GM21737 (cell line): ENCODE measurements around the gene OSTN.
"Not testable (repeated sequence)": the region's sequence is repeated elsewhere in the genome, so short reads cannot be mapped to it uniquely, and the experiment has no call there.

Experiments
- ATAC-seq: cut with Tn5 transposase; IDR thresholded peaks from one replicate; pipeline ENCODE4 v1.9.1; 2021; ENCODE audit warnings: mild to moderate bottlenecking, moderate library complexity; ENCODE audit not compliant: unreplicated experiment

The OSTN gene, protein sequence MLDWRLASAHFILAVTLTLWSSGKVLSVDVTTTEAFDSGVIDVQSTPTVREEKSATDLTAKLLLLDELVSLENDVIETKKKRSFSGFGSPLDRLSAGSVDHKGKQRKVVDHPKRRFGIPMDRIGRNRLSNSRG

DNA sequence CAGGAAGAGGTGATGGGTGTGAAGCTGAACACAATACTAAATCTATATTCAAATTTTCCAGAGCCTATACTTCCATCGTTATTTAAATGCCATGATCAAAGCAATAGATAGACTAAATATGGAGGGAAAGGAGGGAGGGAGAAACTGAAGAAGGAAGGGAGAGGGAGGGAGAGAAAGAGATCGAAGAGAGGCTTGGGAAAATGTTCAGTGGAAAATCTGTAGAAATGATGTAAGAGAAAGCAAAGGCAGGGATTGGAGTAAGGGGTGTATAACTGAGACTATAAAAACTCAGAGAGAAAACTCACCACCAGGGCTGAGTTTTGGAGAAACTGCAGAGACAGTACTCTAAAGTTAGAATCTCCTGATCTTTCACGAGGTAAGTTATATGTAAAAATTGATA is at the start of gene OSTN:
Gene OSTN (plus strand): TSS at position 310 of the 400 bp plus-strand sequence. CDS start 13,292 bp downstream, outside the sequence.
- no peak for ATAC-seq

DNA sequence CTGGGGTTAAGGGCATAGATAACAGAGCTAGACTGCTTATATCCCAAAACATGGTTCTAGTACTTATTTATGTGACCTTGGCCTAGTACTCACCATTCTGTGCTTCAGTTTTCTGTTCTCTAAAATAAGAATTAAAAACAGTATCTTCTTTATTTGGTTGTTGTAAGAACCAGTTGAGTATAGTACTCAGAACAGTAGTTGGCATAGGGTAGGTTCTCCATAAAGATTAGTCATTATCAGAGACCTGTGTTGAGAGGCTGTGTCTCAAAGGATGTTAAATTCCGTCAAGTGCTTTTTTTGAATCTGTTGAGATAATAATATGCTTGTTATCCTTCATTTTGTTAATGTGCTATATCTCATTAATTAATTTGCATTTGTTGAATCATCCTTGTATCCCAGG is 47.4 kb upstream of the OSTN start:
- no peak for ATAC-seq

GRCh38 chr3:191154827-191155226 is 44.2 kb upstream of the OSTN start:
- ATAC-seq: no peak

DNA sequence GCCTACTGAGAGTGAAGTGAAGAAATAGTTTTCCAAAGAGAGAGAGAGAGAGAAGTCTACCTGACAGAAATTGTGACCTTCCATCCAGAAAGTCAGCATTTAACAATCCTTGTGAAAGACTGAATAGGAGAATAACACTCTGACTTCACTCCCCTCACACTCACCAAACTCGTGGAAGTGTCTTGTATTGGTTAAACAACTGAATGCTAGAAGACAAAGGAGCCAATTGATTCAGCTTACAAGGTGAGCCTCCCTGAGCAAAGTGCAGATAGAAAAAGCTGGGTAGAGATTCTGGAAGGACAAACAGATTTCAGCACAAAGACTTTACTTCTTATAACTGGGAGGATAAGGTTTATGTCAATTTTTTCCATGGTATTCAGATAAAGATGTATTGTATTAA is 40.8 kb upstream of the OSTN start:
- no peak for ATAC-seq

- ATAC-seq: no peak
Observed at GRCh38 chr3:191158815-191159214, 40.2 kb upstream of the OSTN start.

- no peak for ATAC-seq
Observed at GRCh38 chr3:191165802-191166201, 33.2 kb upstream of the OSTN start.

- no peak for ATAC-seq
Observed at GRCh38 chr3:191166368-191166767, 32.7 kb upstream of the OSTN start.

- no peak for ATAC-seq
Observed at GRCh38 chr3:191169566-191169965, 29.5 kb upstream of the OSTN start.

DNA sequence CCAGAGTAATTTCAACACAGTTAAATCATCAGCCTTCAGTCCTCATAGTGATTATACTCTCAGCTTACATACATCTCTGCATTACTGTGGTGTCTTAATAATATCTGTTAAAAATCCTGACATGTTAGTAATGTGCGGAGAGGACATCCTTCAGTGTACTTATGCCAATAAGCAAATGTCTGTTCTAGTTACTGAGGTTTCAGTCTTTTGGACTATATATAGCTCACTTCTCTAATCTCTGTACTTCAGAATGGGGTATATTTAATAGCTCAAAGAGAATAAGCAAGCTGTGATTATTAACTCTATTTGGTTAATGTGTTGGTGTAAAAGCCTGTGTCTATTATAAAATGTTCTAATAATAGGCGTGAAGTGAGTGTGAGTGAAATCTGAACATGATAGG is 28.9 kb upstream of the OSTN start:
- no peak for ATAC-seq

- no peak for ATAC-seq
Observed at GRCh38 chr3:191175102-191175501, 23.9 kb upstream of the OSTN start.

- ATAC-seq: no peak
Observed at GRCh38 chr3:191176038-191176785, 22.8 kb upstream of the OSTN start.

DNA sequence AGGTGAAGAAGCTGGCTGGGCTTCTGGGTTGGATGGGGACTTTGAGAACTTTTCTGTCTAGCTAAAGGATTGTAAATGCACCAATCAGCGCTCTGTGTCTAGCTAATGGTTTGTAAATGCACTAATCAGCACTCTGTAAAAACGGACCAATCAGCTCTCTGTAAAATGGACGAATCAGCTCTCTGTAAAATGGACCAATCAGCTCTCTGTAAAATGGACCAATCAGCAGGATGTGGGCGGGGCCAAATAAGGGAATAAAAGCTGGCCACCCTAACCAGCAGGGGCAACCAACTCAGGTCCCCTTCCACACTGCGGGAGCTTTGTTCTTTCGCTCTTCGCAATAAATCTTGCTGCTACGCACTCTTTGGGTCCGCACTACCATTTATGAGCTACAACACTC is 13.7 kb upstream of the OSTN start:
- not testable (repeated sequence) for ATAC-seq

- ATAC-seq: not testable (repeated sequence)
Observed at GRCh38 chr3:191188246-191188645, 10.8 kb upstream of the OSTN start.

DNA sequence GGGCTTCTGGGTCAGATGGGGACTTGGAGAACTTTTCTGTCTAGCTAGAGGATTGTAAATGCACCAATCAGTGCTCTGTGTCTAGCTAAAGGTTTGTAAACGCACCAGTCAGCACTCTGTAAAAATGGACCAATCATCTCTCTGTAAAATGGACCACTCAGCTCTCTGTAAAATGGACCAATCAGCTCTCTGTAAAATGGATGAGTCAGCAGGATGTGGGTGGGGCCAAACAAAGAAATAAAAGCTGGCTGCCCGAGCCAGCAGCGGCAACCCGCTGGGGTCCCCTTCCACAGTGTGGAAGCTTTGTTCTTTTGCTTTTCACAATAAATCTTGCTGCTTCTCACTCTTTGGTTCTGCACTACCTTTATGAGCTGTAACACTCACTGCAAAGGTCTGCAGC is 6.8 kb upstream of the OSTN start:
- ATAC-seq: not testable (repeated sequence)

DNA sequence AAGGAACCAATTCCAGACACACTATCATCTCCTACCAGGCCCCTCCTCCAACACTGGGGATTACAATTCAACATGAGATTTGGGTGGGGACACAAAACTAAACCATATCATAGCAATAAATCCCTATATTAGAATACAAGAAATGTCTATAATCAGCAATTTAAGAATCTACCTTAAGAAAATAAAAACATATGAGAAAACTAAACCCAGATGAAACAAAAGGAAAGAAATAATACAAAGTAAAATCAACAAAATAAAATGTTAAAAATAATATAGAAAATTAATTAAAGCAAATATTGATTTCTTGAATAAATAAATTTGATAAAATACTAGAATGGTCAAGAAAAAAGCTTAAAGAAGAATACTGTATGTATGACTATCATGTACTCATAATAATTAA is 6.1 kb upstream of the OSTN start:
- no peak for ATAC-seq

- ATAC-seq: no peak
Observed at GRCh38 chr3:191197761-191198306, 1.2 kb upstream of the OSTN start.

DNA sequence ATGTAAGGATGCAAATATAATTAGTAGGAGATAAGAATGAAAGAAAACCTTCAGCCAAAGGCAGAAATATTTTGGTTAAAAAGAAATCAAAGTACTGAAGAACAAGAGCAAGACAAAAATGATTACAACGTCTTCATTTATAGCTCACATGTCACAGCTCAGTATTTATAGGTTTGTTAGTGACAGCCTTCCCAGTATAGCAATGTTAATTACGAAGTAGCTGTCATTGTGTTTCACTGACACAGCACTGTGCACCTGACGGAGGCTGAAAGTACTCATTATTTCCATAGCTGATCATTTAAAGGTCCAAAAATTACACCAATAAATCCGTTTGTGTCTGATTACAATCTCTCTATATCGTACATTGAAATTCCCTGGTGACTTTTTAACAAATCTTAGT is 561 bp upstream of the OSTN start:
- no peak for ATAC-seq

DNA sequence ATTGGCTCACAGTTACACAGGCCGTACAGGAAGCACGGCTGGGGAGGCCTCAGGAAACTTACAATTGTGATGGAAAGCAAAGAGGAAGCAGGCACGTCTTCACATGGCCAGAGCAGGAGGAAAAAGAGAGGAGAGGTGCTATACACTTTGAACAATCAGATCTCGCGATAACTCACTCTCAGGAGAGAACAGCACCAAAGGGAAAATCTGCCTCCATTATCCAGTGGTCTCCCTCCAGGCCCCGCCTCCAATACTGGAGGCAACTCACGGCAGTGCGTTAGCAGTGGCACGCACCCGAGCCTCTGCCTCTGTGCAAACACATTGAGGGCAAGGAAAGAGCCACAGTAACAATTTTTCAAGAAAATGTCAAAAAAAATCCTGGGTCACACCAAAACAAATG is 11.0 kb downstream of the OSTN start:
- no peak for ATAC-seq

DNA sequence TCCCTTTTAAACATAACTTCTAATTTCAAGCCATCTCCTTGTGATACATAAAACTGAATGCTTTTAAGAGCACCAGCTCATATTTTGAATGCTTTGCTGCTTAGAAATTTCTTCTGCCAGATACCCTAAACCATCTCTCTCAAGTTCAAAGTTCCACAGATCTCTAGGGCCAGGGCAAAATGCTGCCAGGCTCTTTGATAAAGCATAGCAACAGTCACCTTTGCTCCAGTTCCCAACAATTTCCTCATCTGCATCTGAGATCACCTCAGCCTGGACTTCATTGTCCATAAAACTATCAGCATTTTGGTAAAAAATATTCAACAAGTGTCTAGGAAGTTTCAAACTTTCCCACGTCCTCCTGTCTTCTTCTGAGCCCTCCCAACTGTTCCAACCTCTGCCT is 17.5 kb downstream of the OSTN start:
- ATAC-seq: no peak

GRCh38 chr3:191217301-191217700 is 18.3 kb downstream of the OSTN start:
- ATAC-seq: no peak

- ATAC-seq: no peak
Observed at GRCh38 chr3:191220908-191221307, 21.9 kb downstream of the OSTN start.

- ATAC-seq: no peak
Observed at GRCh38 chr3:191221638-191222037, 22.6 kb downstream of the OSTN start.

- ATAC-seq: no peak
Observed at GRCh38 chr3:191227541-191227940, 28.5 kb downstream of the OSTN start.
